ENCODE data around the gene CSNK2A3. TPM values are rescaled to one million over a fixed set of nuclear protein-coding genes. Genes with fewer than 3 reads are reported as not detected.

Gene CSNK2A3
- total and polyA plus RNA-seq, 2 of the 13 experiments (the other 11 are each of a cell fraction or from before 2014, with no cell fraction given), result 1.7 to 3.5 TPM

DNA sequence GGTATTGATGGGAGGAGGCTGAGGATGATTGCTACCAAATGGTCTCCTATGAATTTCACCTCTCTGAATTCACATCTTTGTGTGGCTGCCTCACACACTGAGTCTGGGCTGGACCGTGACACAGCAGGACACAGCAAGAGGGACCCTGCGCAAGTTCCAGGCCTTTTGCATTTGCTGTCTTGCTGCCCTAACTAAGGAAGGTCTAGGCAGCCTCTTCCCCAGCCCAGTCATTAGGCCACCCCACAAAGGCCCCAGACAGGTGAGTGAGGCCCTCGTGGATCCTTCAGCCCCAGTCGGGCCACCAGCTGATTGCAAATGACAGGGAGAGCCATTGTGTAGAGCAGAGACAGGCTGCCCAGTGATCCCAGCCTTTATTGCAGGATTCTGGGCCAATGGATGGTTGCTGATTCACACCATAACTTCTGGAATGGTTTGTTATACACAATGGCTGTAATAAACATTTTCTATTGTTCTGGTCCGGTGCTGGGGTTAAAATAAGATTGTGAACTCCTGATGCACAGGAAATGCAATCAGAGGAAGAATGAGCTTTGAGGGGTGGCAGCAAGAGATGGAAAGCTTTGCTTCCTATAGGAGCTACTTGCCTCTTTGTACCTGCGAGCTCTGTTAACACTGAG lies 28.5 kb upstream of the CSNK2A3 start:
- FAIRE-seq (no peak), ATAC-seq (no peak), DNase-seq (ENCODE audit: low spot score) (no peak)
- intact Hi-C loops (cut with micrococcal nuclease; ENCODE audit: unreplicated experiment) (no loop called here), in situ Hi-C loops (cut with HindIII; ENCODE audit: extremely low pct_ligation_motif_present, low pct_unique_long_range_greater_than_20kb) (no loop called here)
- ChIA-PET CTCF (ENCODE audit: low intra/inter-chr PET ratio, low total read pairs) (no interaction called here), POLR2A (no interaction called here)
- H3K9me3 ChIP-seq (ENCODE audit: low read length), result no peaks in the 10 kb centered on the region
- no peak overlapping the region for H3K9ac ChIP-seq (ENCODE audit: insufficient read depth, low read depth, low read length)
- no TSS peak for BruUV-seq (replicated peaks)
- TF ChIP-seq SMAD1 (CRISPR knock-in tag; IDR thresholded peaks at IDR 0.05; ENCODE audit: borderline replicate concordance, low read depth) (no peak), ZNF616 (CRISPR knock-in tag; IDR thresholded peaks at IDR 0.05; ENCODE audit: low read depth) (no peak), ZNF232 (CRISPR knock-in tag; IDR thresholded peaks at IDR 0.05; ENCODE audit: borderline replicate concordance) (no peak), ZNF800 (CRISPR knock-in tag; IDR thresholded peaks at IDR 0.05) (no peak), KDM5B (CRISPR knock-in tag; IDR thresholded peaks at IDR 0.05; ENCODE audit: borderline replicate concordance) (no peak), GLMP (CRISPR knock-in tag; IDR thresholded peaks at IDR 0.05; ENCODE audit: borderline replicate concordance) (no peak), NR2F2 (IDR thresholded peaks at IDR 0.05; ENCODE audit: borderline replicate concordance, low read depth) (no peak), PRPF4 (IDR thresholded peaks at IDR 0.05; ENCODE audit: low read depth, low read length, poor library complexity, severe bottlenecking) (no peak), BCL6 (CRISPR knock-in tag; IDR thresholded peaks at IDR 0.05) (no peak)
- TF ChIP-seq, protein P1, sequence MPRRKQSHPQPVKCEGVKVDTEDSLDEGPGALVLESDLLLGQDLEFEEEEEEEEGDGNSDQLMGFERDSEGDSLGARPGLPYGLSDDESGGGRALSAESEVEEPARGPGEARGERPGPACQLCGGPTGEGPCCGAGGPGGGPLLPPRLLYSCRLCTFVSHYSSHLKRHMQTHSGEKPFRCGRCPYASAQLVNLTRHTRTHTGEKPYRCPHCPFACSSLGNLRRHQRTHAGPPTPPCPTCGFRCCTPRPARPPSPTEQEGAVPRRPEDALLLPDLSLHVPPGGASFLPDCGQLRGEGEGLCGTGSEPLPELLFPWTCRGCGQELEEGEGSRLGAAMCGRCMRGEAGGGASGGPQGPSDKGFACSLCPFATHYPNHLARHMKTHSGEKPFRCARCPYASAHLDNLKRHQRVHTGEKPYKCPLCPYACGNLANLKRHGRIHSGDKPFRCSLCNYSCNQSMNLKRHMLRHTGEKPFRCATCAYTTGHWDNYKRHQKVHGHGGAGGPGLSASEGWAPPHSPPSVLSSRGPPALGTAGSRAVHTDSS (CRISPR knock-in tag; conservative IDR thresholded peaks at IDR 0.05), result no peak
- H3K4me2 ChIP-seq (ENCODE audit: low read depth, low read length), result no peak overlapping the region
- no peaks in the 10 kb centered on the region; the same call in 1 of the 2 replicates for H4K20me1 ChIP-seq (ENCODE audit: insufficient read depth, low read length)
- H3K4me1 ChIP-seq (ENCODE audit: insufficient read depth, low read length), result no peaks in the 10 kb centered on the region
- no peak overlapping the region for H3K4me3 ChIP-seq (replicated peaks in 1 of 3; ENCODE audit: insufficient read depth in 1 of 3, low read depth in 2 of 3, low read length in 3 of 3)
- H2AFZ ChIP-seq (ENCODE audit: low read length), result no peak overlapping the region
- WGBS (ENCODE audit: low lambda C conversion rate), result 6% methylated on average over 6 of the region's 6 CpGs
- H3K27ac ChIP-seq (ENCODE audit: extremely low read length, insufficient read depth, low read length), result no peak overlapping the region
- no peaks in the 10 kb centered on the region for H3K36me3 ChIP-seq (replicated peaks in 1 of 2; ENCODE audit: control insufficient read depth in 1 of 2, insufficient read depth in 2 of 2, low read length in 2 of 2)
- H3K79me2 ChIP-seq (ENCODE audit: insufficient read depth, low read length), result no peaks in the 10 kb centered on the region
- H3K27me3 ChIP-seq (ENCODE audit: control insufficient read depth in 1 of 2, insufficient read depth in 2 of 2, low read length in 2 of 2), result peaks cover 0 to 2% of the 10 kb centered on the region in 2 experiments; a peak in 1 of 5 replicates

Measured in HepG2 (cell line).